ENCODE data around the gene KLF13. TPM values are rescaled to one million over a fixed set of nuclear protein-coding genes. Genes with fewer than 3 reads are reported as not detected.

The KLF13 gene
- polyA plus RNA-seq, 1 donor (not counting 4 experiments of a cell fraction or from before 2014, with no cell fraction given) = 66.7 TPM

- peaks cover 25% of the 10 kb centered on the region for H3K4me1 ChIP-seq (ENCODE audit: control insufficient read depth, extremely low read depth, insufficient read depth, low read length)
- H3K27ac ChIP-seq (ENCODE audit: control insufficient read depth, insufficient read depth, low read length) = no peak overlapping the region
- H3K27me3 ChIP-seq (ENCODE audit: control insufficient read depth, extremely low read depth, insufficient read depth, low read length) = no peaks in the 10 kb centered on the region
- no peaks in the 10 kb centered on the region for H3K9me3 ChIP-seq (ENCODE audit: control insufficient read depth, low read depth, low read length)
- no peak overlapping the region for H3K4me3 ChIP-seq (ENCODE audit: control insufficient read depth in 2 of 3, extremely low read depth in 1 of 3, insufficient read depth in 2 of 3, low read depth in 1 of 3, low read length in 3 of 3)
- dilution Hi-C loops (cut with MboI; ENCODE audit: extremely low pct_ligation_motif_present, low sequenced_read_pairs) = no loop called here
- TF ChIP-seq CTCF (optimal IDR thresholded peaks at IDR 0.05 in 1 of 3, IDR thresholded peaks at IDR 0.05 in 1 of 3, conservative IDR thresholded peaks at IDR 0.05 in 1 of 3; ENCODE audit: extremely low read depth in 1 of 3, insufficient read depth in 2 of 3, low read length in 3 of 3) (no peak), EZH2 (IDR thresholded peaks at IDR 0.05; ENCODE audit: low read length) (no peak)
- H3K79me2 ChIP-seq (ENCODE audit: control insufficient read depth, insufficient read depth, low read length) = peaks cover 77% of the 10 kb centered on the region
- peaks cover 1 to 18% of the 10 kb centered on the region in 2 experiments for H3K36me3 ChIP-seq (ENCODE audit: control insufficient read depth in 2 of 2, extremely low read depth in 1 of 2, insufficient read depth in 2 of 2, low read length in 2 of 2)
- H3K9ac ChIP-seq (ENCODE audit: control insufficient read depth, extremely low read depth, insufficient read depth, low read length) = no peak overlapping the region
- DNase-seq (ENCODE audit: low read depth, low spot score) (no peak), FAIRE-seq (no peak)
- no peak overlapping the region for H3K4me2 ChIP-seq (ENCODE audit: control insufficient read depth, extremely low read depth, insufficient read depth, low read depth, low read length)
- H4K20me1 ChIP-seq (ENCODE audit: control insufficient read depth, extremely low read depth, insufficient read depth, low read length) = peaks cover 36% of the 10 kb centered on the region
- no peak overlapping the region for H2AFZ ChIP-seq (ENCODE audit: control insufficient read depth, low read length)
- peaks cover 8% of the 10 kb centered on the region for H3K9me1 ChIP-seq (ENCODE audit: control insufficient read depth, extremely low read depth, insufficient read depth, low read length)
These were observed 4.8 kb downstream of the KLF13 start for GRCh38 chr15:31331389-31331788.

GRCh38 chr15:31332020-31332680 lies 5.5 kb downstream of the KLF13 start:
- Histone ChIP-seq H3K27me3 (ENCODE audit: control insufficient read depth, extremely low read depth, insufficient read depth, low read length) (no peaks in the 10 kb centered on the region), H3K9me3 (ENCODE audit: control insufficient read depth, low read depth, low read length) (no peaks in the 10 kb centered on the region), H3K36me3 (ENCODE audit: control insufficient read depth in 2 of 2, extremely low read depth in 1 of 2, insufficient read depth in 2 of 2, low read length in 2 of 2) (peaks cover 1 to 24% of the 10 kb centered on the region in 2 experiments), H3K79me2 (ENCODE audit: control insufficient read depth, insufficient read depth, low read length) (peaks cover 85% of the 10 kb centered on the region), H3K9ac (ENCODE audit: control insufficient read depth, extremely low read depth, insufficient read depth, low read length) (no peak overlapping the region), H3K4me3 (ENCODE audit: control insufficient read depth in 2 of 3, extremely low read depth in 1 of 3, insufficient read depth in 2 of 3, low read depth in 1 of 3, low read length in 3 of 3) (no peak overlapping the region), H3K4me2 (ENCODE audit: control insufficient read depth, extremely low read depth, insufficient read depth, low read depth, low read length) (no peak overlapping the region), H4K20me1 (ENCODE audit: control insufficient read depth, extremely low read depth, insufficient read depth, low read length) (peaks cover 41% of the 10 kb centered on the region), H3K27ac (ENCODE audit: control insufficient read depth, insufficient read depth, low read length) (no peak overlapping the region), H3K4me1 (ENCODE audit: control insufficient read depth, extremely low read depth, insufficient read depth, low read length) (peaks cover 27% of the 10 kb centered on the region), H3K9me1 (ENCODE audit: control insufficient read depth, extremely low read depth, insufficient read depth, low read length) (peaks cover 11% of the 10 kb centered on the region), H2AFZ (ENCODE audit: control insufficient read depth, low read length) (no peak overlapping the region)
- dilution Hi-C loops (cut with MboI; ENCODE audit: extremely low pct_ligation_motif_present, low sequenced_read_pairs) = no loop called here
- no peak for DNase-seq (ENCODE audit: low read depth, low spot score)
- no peak for FAIRE-seq
- TF ChIP-seq CTCF (optimal IDR thresholded peaks at IDR 0.05 in 1 of 3, IDR thresholded peaks at IDR 0.05 in 1 of 3, conservative IDR thresholded peaks at IDR 0.05 in 1 of 3; ENCODE audit: extremely low read depth in 1 of 3, insufficient read depth in 2 of 3, low read length in 3 of 3) (no peak), EZH2 (IDR thresholded peaks at IDR 0.05; ENCODE audit: low read length) (no peak)
